Loucy (cell line): ENCODE measurements around the gene APOC3.
A peak's percentile ranks its signal among the peaks of the same experiment; 100 is the strongest.

ENCODE experiments used
- H2AFZ ChIP-seq: fragments of 200-600 bp; sonication (generic); 2 replicates; pipeline ENCODE4 v1.6.0; 2016; ENCODE audit warnings: antibody characterized with exemption, mild to moderate bottlenecking, low read length, moderate library complexity
- H3F3A ChIP-seq: fragments of 200-600 bp; 2 replicates; pipeline ENCODE4 v1.6.0; 2016; ENCODE audit warnings: antibody characterized with exemption, low read depth, mild to moderate bottlenecking
- H3K27me3 ChIP-seq: fragments of 200-600 bp; sonication (generic); 2 replicates; pipeline ENCODE4 v1.6.1; 2014; ENCODE audit warnings: low read length, mild to moderate bottlenecking; ENCODE audit not compliant: insufficient read depth, poor library complexity, severe bottlenecking
- H3K36me3 ChIP-seq: fragments of 200-600 bp; sonication (generic); 2 replicates; pipeline ENCODE4 v1.6.1; 2016; ENCODE audit warnings: low read length; ENCODE audit not compliant: insufficient read depth
- H3K4me1 ChIP-seq: fragments of 200-600 bp; sonication (generic); 2 replicates; pipeline ENCODE4 v1.5.1; 2014; ENCODE audit warnings: low read length, mild to moderate bottlenecking; ENCODE audit not compliant: insufficient read depth, poor library complexity, severe bottlenecking
- H3K4me2 ChIP-seq: fragments of 200-600 bp; sonication (generic); 2 replicates; pipeline ENCODE4 v1.6.0; 2014; ENCODE audit warnings: antibody characterized with exemption, low read length, low read depth, mild to moderate bottlenecking; ENCODE audit not compliant: poor library complexity, severe bottlenecking
- H3K4me3 ChIP-seq: fragments of 200-600 bp; sonication (generic); 2 replicates; pipeline ENCODE4 v1.5.1; 2014; ENCODE audit warnings: low read length, mild to moderate bottlenecking, mixed read lengths; ENCODE audit not compliant: poor library complexity, severe bottlenecking
- H3K79me2 ChIP-seq: fragments of 200-600 bp; sonication (generic); 2 replicates; pipeline ENCODE4 v1.6.1; 2014; ENCODE audit warnings: low read length; ENCODE audit not compliant: insufficient read depth
- H3K9ac ChIP-seq: fragments of 200-600 bp; sonication (generic); 2 replicates; pipeline ENCODE4 v1.6.0; 2014; ENCODE audit warnings: mild to moderate bottlenecking, low read depth, low read length, moderate library complexity; ENCODE audit not compliant: poor library complexity, severe bottlenecking
- H3K9me2 ChIP-seq: fragments of 200-600 bp; sonication (generic); replicated peaks from 2 replicates; pipeline ENCODE4 v1.6.1; 2016; ENCODE audit warnings: low read depth, low read length, mixed read lengths
- H3K9me3 ChIP-seq: fragments of 200-600 bp; sonication (generic); 2 replicates; pipeline ENCODE4 v1.6.1; 2014; ENCODE audit warnings: mild to moderate bottlenecking, antibody characterized with exemption, low read length, low read depth; ENCODE audit not compliant: insufficient read depth
- H4K20me1 ChIP-seq: fragments of 200-600 bp; sonication (generic); 2 replicates; pipeline ENCODE4 v1.6.0; 2014; ENCODE audit warnings: antibody characterized with exemption, low read length, mild to moderate bottlenecking; ENCODE audit not compliant: insufficient read depth, poor library complexity, severe bottlenecking
- CTCF ChIP-seq: fragments of 200-600 bp; sonication (generic); conservative IDR thresholded peaks from 2 replicates; pipeline ENCODE4 v1.5.1; 2014; ENCODE audit warnings: mild to moderate bottlenecking, antibody characterized with exemption, low read length
- EZH2phosphoT487 ChIP-seq: fragments of 200-600 bp; IDR thresholded peaks from 2 replicates; pipeline ENCODE4 v1.6.1; 2018; ENCODE audit warnings: antibody characterized with exemption, mild to moderate bottlenecking, moderate library complexity, borderline replicate concordance

APOC3 gene

DNA sequence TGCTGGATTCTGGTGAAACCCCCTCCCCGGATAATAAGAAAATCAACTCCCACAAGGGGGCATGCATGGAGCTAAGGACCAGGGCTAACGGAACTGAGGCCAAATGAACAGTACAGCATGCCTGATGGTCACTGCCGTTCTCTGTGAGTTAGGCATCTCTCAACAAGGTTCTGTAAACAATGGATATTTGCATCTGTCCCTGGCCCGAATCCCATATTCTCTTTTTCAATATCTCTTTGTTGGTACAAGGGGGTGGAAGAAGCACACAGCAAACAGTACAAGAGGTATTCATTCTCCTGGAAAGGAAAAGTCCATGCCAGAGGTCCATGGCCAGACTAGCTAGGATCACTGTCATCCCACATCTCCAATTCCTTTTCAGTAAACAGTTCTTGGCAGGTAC lies 39.9 kb downstream of the APOC3 start:
- H3K9ac ChIP-seq: peak overlapping the region; percentile 70
- no peak overlapping the region for H2AFZ ChIP-seq
- H3F3A ChIP-seq: peaks cover 17% of the 10 kb centered on the region
- no peaks in the 10 kb centered on the region for H3K9me3 ChIP-seq
- no peaks in the 10 kb centered on the region for H3K27me3 ChIP-seq
- H4K20me1 ChIP-seq: no peaks in the 10 kb centered on the region
- H3K36me3 ChIP-seq: peaks cover 59% of the 10 kb centered on the region
- peak overlapping the region; percentile 52 for H3K4me3 ChIP-seq
- H3K79me2 ChIP-seq: no peaks in the 10 kb centered on the region
- peak overlapping the region; percentile 73 for H3K4me2 ChIP-seq
- peak; percentile 16; the same call in 1 of the 2 replicates for TF ChIP-seq CTCF
- TF ChIP-seq EZH2phosphoT487: no peak
- H3K4me1 ChIP-seq: peaks cover 47% of the 10 kb centered on the region
- no peaks in the 10 kb centered on the region for H3K9me2 ChIP-seq

GRCh38 chr11:116870054-116870453 lies 40.3 kb downstream of the APOC3 start:
- Histone ChIP-seq H3K4me2 (peak overlapping the region; percentile 73), H2AFZ (no peak overlapping the region), H3F3A (peaks cover 17% of the 10 kb centered on the region), H3K9me2 (no peaks in the 10 kb centered on the region), H3K9ac (peak overlapping the region; percentile 70), H3K9me3 (no peaks in the 10 kb centered on the region), H3K4me3 (peak overlapping the region; percentile 52), H3K79me2 (no peaks in the 10 kb centered on the region), H3K27me3 (no peaks in the 10 kb centered on the region), H4K20me1 (no peaks in the 10 kb centered on the region), H3K36me3 (peaks cover 58% of the 10 kb centered on the region), H3K4me1 (peaks cover 49% of the 10 kb centered on the region)
- TF ChIP-seq CTCF (no peak), EZH2phosphoT487 (no peak)

DNA sequence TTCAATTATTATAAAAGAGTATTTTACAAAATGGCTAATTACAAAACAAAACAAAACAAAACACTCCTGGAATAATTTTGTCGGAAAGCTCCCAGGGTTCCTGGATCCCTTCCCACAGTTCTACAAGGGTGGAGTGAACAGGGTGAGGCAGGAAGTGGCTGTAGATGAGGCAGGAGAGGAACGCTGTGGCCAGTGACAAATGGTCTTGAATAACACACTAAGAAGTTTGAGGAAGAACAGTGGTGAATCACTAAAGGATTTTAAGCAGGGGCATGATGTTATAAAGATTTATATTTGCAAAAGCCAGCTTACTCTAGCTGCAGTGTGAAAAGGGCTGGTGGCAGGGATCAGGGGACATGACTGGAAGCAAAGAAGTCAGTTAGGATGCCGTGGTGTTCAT lies 41.5 kb downstream of the APOC3 start:
- H3K9me2 ChIP-seq: no peaks in the 10 kb centered on the region
- peaks cover 17% of the 10 kb centered on the region for H3F3A ChIP-seq
- H3K27me3 ChIP-seq: no peaks in the 10 kb centered on the region
- H3K9ac ChIP-seq: peak overlapping the region; percentile 68
- H3K4me2 ChIP-seq: peak overlapping the region; percentile 73
- TF ChIP-seq EZH2phosphoT487 (no peak), CTCF (no peak)
- no peak overlapping the region for H2AFZ ChIP-seq
- H4K20me1 ChIP-seq: no peaks in the 10 kb centered on the region
- no peaks in the 10 kb centered on the region for H3K79me2 ChIP-seq
- peaks cover 57% of the 10 kb centered on the region for H3K4me1 ChIP-seq
- H3K9me3 ChIP-seq: no peaks in the 10 kb centered on the region
- peaks cover 54% of the 10 kb centered on the region for H3K36me3 ChIP-seq
- H3K4me3 ChIP-seq: no peak overlapping the region
